Measurements from ENCODE around the gene PPP1R1A. TPM values are rescaled to one million over a fixed set of nuclear protein-coding genes. Genes with fewer than 3 reads are reported as not detected.
A peak's percentile ranks its signal among the peaks of the same experiment; 100 is the strongest.

Gene PPP1R1A
- total and polyA plus RNA-seq, 2 experiments from 2014 or later = 7.6 to 26.9 TPM

DNA sequence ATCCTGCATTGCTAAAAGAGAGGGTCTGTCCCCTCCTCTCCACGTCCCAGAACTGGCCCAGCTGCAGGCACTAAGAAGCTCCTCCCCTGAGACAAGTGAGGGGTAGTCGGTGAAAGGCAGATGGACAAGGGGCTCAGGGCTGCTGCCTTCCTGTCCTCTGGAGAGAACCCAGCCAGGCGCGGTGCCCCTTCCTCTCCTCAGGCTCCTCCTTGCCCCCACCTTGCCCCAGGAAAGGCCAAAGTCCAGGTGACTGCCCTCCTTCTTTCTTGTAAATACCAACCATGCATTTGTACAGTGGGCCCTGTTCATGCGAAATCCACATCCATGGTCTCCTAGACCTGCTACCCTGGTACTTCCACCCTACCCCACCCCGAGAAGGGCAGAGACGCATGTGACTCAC is 9.7 kb downstream of the PPP1R1A start:
- no peak overlapping the region for H2AFZ ChIP-seq
- TF ChIP-seq, protein P1, sequence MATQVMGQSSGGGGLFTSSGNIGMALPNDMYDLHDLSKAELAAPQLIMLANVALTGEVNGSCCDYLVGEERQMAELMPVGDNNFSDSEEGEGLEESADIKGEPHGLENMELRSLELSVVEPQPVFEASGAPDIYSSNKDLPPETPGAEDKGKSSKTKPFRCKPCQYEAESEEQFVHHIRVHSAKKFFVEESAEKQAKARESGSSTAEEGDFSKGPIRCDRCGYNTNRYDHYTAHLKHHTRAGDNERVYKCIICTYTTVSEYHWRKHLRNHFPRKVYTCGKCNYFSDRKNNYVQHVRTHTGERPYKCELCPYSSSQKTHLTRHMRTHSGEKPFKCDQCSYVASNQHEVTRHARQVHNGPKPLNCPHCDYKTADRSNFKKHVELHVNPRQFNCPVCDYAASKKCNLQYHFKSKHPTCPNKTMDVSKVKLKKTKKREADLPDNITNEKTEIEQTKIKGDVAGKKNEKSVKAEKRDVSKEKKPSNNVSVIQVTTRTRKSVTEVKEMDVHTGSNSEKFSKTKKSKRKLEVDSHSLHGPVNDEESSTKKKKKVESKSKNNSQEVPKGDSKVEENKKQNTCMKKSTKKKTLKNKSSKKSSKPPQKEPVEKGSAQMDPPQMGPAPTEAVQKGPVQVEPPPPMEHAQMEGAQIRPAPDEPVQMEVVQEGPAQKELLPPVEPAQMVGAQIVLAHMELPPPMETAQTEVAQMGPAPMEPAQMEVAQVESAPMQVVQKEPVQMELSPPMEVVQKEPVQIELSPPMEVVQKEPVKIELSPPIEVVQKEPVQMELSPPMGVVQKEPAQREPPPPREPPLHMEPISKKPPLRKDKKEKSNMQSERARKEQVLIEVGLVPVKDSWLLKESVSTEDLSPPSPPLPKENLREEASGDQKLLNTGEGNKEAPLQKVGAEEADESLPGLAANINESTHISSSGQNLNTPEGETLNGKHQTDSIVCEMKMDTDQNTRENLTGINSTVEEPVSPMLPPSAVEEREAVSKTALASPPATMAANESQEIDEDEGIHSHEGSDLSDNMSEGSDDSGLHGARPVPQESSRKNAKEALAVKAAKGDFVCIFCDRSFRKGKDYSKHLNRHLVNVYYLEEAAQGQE (IDR thresholded peaks at IDR 0.05; ENCODE audit: unreplicated experiment) = no peak
- TF ChIP-seq CREB1 (CRISPR knock-in tag; IDR thresholded peaks at IDR 0.05; ENCODE audit: low read depth) = no peak
- TF ChIP-seq, protein P2, sequence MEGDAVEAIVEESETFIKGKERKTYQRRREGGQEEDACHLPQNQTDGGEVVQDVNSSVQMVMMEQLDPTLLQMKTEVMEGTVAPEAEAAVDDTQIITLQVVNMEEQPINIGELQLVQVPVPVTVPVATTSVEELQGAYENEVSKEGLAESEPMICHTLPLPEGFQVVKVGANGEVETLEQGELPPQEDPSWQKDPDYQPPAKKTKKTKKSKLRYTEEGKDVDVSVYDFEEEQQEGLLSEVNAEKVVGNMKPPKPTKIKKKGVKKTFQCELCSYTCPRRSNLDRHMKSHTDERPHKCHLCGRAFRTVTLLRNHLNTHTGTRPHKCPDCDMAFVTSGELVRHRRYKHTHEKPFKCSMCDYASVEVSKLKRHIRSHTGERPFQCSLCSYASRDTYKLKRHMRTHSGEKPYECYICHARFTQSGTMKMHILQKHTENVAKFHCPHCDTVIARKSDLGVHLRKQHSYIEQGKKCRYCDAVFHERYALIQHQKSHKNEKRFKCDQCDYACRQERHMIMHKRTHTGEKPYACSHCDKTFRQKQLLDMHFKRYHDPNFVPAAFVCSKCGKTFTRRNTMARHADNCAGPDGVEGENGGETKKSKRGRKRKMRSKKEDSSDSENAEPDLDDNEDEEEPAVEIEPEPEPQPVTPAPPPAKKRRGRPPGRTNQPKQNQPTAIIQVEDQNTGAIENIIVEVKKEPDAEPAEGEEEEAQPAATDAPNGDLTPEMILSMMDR (conservative IDR thresholded peaks at IDR 0.05; ENCODE audit: low read depth in 2 of 2) = no peak
- TF ChIP-seq POLR2AphosphoS5 (IDR thresholded peaks at IDR 0.05; ENCODE audit: low read depth) = no peak
- no peak for TF ChIP-seq JUNB (IDR thresholded peaks at IDR 0.05; ENCODE audit: unreplicated experiment)
- TF ChIP-seq, protein P3, sequence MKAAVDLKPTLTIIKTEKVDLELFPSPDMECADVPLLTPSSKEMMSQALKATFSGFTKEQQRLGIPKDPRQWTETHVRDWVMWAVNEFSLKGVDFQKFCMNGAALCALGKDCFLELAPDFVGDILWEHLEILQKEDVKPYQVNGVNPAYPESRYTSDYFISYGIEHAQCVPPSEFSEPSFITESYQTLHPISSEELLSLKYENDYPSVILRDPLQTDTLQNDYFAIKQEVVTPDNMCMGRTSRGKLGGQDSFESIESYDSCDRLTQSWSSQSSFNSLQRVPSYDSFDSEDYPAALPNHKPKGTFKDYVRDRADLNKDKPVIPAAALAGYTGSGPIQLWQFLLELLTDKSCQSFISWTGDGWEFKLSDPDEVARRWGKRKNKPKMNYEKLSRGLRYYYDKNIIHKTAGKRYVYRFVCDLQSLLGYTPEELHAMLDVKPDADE (IDR thresholded peaks at IDR 0.05) = no peak
- no peak for TF ChIP-seq EZH2 (IDR thresholded peaks at IDR 0.05; ENCODE audit: low read depth, unreplicated experiment)
- no peak for TF ChIP-seq ZNF331 (CRISPR knock-in tag; IDR thresholded peaks at IDR 0.05; ENCODE audit: low read depth)
- TF ChIP-seq STAT1 (IDR thresholded peaks at IDR 0.05; ENCODE audit: unreplicated experiment) = no peak
- no peaks in the 10 kb centered on the region for H4K20me1 ChIP-seq (replicated peaks; ENCODE audit: insufficient read depth)
- H3K9me2 ChIP-seq (ENCODE audit: insufficient read depth) = 0 out of 2 replicates have a peak, but pooled peaks cover 5% of the 10 kb centered on the region
- no peaks in the 10 kb centered on the region for H3F3A ChIP-seq (replicated peaks; ENCODE audit: low read depth)
- H3K4me3 ChIP-seq = no peak overlapping the region
- H3K27me3 Mint-ChIP-seq (ENCODE audit: insufficient read depth, low read depth, poor library complexity) = peaks cover 17% of the 10 kb centered on the region
- no peaks in the 10 kb centered on the region for H3K9me3 Mint-ChIP-seq
- H3K27ac Mint-ChIP-seq = no peak overlapping the region
- H3K36me3 Mint-ChIP-seq (ENCODE audit: low read depth) = no peaks in the 10 kb centered on the region; the same call in 2 of the 3 replicates
- no peaks in the 10 kb centered on the region for H3K27me3 ChIP-seq (ENCODE audit: insufficient read depth)
- ATAC-seq (no peak), DNase-seq (ENCODE audit: low spot score) (no peak)
- no peak overlapping the region for H3K4me2 ChIP-seq
- H3K27ac ChIP-seq (ENCODE audit: low read depth) = no peak overlapping the region
- peaks cover 23% of the 10 kb centered on the region for H3K4me1 Mint-ChIP-seq
- H3K79me2 ChIP-seq (replicated peaks; ENCODE audit: insufficient read depth) = no peaks in the 10 kb centered on the region
- H3K4me3 Mint-ChIP-seq = no peak overlapping the region
- peaks cover 8% of the 10 kb centered on the region for H3K4me1 ChIP-seq (ENCODE audit: insufficient read depth)
- no peaks in the 10 kb centered on the region for H3K36me3 ChIP-seq (ENCODE audit: insufficient read depth)

DNA sequence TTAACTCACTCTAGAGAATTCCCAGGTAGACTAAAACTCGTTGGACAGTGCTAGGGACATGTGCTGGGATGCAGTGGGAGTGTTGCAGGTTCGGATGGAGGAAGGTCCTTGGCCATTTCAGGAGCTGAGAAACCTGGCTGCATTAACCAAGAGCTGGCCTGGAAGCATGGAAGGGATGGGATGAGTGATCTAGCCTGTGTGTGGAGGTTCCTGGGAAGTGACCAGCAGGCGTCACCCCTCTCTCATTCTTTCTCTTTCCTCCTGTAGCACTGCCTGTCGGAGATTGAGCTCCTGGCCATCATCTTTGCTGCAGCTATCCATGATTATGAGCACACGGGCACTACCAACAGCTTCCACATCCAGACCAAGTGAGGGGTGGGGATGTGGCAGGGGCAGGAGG is 15.6 kb downstream of the PPP1R1A start:
- H3K4me2 ChIP-seq = no peak overlapping the region
- no peak overlapping the region for H2AFZ ChIP-seq
- no peaks in the 10 kb centered on the region for H3K79me2 ChIP-seq (replicated peaks; ENCODE audit: insufficient read depth)
- Mint-ChIP-seq H3K4me3 (no peak overlapping the region; the same call in 2 of the 3 replicates), H3K27me3 (ENCODE audit: insufficient read depth, low read depth, poor library complexity) (peaks cover 15% of the 10 kb centered on the region), H3K36me3 (ENCODE audit: low read depth) (no peaks in the 10 kb centered on the region; the same call in 2 of the 3 replicates), H3K4me1 (peaks cover 35% of the 10 kb centered on the region), H3K9me3 (no peaks in the 10 kb centered on the region), H3K27ac (no peak overlapping the region)
- 0 out of 2 replicates have a peak, but pooled peaks cover 5% of the 10 kb centered on the region for H3K9me2 ChIP-seq (ENCODE audit: insufficient read depth)
- H3K27me3 ChIP-seq (ENCODE audit: insufficient read depth) = no peaks in the 10 kb centered on the region
- no peak overlapping the region for H3K27ac ChIP-seq (ENCODE audit: low read depth)
- 0 out of 2 replicates have a peak, but pooled peaks cover 9% of the 10 kb centered on the region for H3F3A ChIP-seq (replicated peaks; ENCODE audit: low read depth)
- H3K4me1 ChIP-seq (ENCODE audit: insufficient read depth) = peaks cover 25% of the 10 kb centered on the region
- peak; percentile 78 for DNase-seq (ENCODE audit: low spot score)
- no peaks in the 10 kb centered on the region for H3K36me3 ChIP-seq (ENCODE audit: insufficient read depth)
- no peaks in the 10 kb centered on the region for H4K20me1 ChIP-seq (replicated peaks; ENCODE audit: insufficient read depth)
- ATAC-seq = peak; percentile 75
- H3K4me3 ChIP-seq = no peak overlapping the region
- TF ChIP-seq, protein P4, sequence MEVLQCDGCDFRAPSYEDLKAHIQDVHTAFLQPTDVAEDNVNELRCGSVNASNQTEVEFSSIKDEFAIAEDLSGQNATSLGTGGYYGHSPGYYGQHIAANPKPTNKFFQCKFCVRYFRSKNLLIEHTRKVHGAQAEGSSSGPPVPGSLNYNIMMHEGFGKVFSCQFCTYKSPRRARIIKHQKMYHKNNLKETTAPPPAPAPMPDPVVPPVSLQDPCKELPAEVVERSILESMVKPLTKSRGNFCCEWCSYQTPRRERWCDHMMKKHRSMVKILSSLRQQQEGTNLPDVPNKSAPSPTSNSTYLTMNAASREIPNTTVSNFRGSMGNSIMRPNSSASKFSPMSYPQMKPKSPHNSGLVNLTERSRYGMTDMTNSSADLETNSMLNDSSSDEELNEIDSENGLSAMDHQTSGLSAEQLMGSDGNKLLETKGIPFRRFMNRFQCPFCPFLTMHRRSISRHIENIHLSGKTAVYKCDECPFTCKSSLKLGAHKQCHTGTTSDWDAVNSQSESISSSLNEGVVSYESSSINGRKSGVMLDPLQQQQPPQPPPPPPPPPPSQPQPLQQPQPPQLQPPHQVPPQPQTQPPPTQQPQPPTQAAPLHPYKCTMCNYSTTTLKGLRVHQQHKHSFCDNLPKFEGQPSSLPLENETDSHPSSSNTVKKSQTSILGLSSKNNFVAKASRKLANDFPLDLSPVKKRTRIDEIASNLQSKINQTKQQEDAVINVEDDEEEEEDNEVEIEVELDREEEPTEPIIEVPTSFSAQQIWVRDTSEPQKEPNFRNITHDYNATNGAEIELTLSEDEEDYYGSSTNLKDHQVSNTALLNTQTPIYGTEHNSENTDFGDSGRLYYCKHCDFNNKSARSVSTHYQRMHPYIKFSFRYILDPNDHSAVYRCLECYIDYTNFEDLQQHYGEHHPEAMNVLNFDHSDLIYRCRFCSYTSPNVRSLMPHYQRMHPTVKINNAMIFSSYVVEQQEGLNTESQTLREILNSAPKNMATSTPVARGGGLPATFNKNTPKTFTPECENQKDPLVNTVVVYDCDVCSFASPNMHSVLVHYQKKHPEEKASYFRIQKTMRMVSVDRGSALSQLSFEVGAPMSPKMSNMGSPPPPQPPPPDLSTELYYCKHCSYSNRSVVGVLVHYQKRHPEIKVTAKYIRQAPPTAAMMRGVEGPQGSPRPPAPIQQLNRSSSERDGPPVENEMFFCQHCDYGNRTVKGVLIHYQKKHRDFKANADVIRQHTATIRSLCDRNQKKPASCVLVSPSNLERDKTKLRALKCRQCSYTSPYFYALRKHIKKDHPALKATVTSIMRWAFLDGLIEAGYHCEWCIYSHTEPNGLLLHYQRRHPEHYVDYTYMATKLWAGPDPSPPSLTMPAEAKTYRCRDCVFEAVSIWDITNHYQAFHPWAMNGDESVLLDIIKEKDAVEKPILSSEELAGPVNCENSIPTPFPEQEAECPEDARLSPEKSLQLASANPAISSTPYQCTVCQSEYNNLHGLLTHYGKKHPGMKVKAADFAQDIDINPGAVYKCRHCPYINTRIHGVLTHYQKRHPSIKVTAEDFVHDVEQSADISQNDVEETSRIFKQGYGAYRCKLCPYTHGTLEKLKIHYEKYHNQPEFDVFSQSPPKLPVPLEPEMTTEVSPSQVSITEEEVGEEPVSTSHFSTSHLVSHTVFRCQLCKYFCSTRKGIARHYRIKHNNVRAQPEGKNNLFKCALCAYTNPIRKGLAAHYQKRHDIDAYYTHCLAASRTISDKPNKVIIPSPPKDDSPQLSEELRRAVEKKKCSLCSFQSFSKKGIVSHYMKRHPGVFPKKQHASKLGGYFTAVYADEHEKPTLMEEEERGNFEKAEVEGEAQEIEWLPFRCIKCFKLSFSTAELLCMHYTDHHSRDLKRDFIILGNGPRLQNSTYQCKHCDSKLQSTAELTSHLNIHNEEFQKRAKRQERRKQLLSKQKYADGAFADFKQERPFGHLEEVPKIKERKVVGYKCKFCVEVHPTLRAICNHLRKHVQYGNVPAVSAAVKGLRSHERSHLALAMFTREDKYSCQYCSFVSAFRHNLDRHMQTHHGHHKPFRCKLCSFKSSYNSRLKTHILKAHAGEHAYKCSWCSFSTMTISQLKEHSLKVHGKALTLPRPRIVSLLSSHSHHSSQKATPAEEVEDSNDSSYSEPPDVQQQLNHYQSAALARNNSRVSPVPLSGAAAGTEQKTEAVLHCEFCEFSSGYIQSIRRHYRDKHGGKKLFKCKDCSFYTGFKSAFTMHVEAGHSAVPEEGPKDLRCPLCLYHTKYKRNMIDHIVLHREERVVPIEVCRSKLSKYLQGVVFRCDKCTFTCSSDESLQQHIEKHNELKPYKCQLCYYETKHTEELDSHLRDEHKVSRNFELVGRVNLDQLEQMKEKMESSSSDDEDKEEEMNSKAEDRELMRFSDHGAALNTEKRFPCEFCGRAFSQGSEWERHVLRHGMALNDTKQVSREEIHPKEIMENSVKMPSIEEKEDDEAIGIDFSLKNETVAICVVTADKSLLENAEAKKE (CRISPR knock-in tag; IDR thresholded peaks at IDR 0.05) = 0 out of 2 replicates have a peak, but pooled peaks have one; percentile 31
